Stomach smooth muscle (tissue), 2 donors: Measurements from ENCODE around the gene KANSL2.
"Not testable (repeated sequence)": the region's sequence is repeated elsewhere in the genome, so short reads cannot be mapped to it uniquely, and the experiment has no call there.

Experiments used
- H3K27ac ChIP-seq: one replicate; pipeline ENCODE4 v1.7.0; 2013; ENCODE audit warnings: mild to moderate bottlenecking, low read length, inconsistent platforms
- H3K27me3 ChIP-seq, 2 donors: one replicate each; pipeline ENCODE4 v1.7.0; 2013; ENCODE audit warnings: low read length in 2 of 2; ENCODE audit not compliant: insufficient read depth in 2 of 2, control insufficient read depth in 1 of 2
- H3K36me3 ChIP-seq, 2 donors: one replicate each; pipeline ENCODE4 v1.7.0; 2013; ENCODE audit warnings: low read length in 2 of 2; ENCODE audit not compliant: control insufficient read depth in 2 of 2, insufficient read depth in 2 of 2
- H3K4me1 ChIP-seq: one replicate; pipeline ENCODE4 v1.7.0; 2013; ENCODE audit warnings: low read length; ENCODE audit not compliant: control insufficient read depth, insufficient read depth
- H3K4me3 ChIP-seq, 2 donors: one replicate each; pipeline ENCODE4 v1.7.0; 2013; ENCODE audit warnings: low read length in 2 of 2
- H3K9ac ChIP-seq, 2 donors: one replicate each; pipeline ENCODE4 v1.7.0; 2013; ENCODE audit warnings: low read length in 2 of 2, mild to moderate bottlenecking in 1 of 2
- H3K9me3 ChIP-seq, 2 donors: one replicate each; pipeline ENCODE4 v1.7.0; 2013; ENCODE audit warnings: low read length in 2 of 2; ENCODE audit not compliant: control insufficient read depth in 2 of 2
- donor health status: healthy.
- donor health status: Pancreatic carcinoma.

Gene KANSL2

GRCh38 chr12:48643011-48643410, 39.0 kb downstream of the KANSL2 start:
- Histone ChIP-seq H3K27ac (no peak overlapping the region), H3K9ac (no peak overlapping the region), H3K36me3 (peaks cover 0 to 2% of the 10 kb centered on the region in 2 donors), H3K27me3 (no peaks in the 10 kb centered on the region), H3K4me1 (no peaks in the 10 kb centered on the region), H3K4me3 (no peak overlapping the region), H3K9me3 (no peaks in the 10 kb centered on the region)

DNA sequence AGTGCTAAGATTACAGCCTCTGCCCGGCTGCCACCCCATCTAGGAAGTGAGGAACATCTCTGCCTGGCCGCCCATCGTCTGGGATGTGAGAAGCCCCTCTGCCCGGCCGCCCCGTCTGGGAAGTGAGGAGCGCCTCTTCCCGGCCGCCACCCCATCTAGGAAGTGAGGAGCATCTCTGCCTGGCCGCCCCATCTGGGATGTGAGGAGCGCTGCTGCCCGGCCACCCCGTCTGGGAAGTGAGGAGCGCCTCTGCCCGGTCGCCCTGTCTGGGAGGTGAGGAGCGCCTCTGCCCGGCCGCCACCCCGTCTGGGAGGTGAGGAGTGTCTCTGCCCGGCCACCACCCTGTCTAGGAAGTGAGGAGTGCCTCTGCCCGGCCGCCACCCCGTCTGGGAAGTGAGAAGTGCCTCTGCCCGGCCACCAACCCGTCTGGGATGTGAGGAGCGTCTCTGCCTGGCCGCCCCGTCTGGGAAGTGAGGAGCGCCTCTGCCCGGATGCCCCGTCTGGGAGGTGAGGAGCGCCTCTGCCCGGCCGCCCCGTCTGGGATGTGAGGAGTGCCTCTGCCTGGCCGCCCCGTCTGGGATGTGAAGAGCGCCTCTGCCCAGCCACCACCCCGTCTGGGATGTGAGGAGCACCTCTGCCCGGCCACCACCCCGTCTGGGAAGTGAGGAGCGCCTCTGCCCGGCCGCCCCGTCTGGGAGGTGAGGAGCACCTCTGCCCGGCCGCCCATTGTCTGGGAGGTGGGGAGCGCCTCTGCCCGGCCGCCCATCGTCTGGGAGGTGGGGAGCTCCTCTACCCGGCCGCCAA, 40.1 kb downstream of the KANSL2 start:
- not testable (repeated sequence) for H3K4me3 ChIP-seq, H3K36me3 ChIP-seq, H3K9me3 ChIP-seq, H3K9ac ChIP-seq, H3K4me1 ChIP-seq, H3K27me3 ChIP-seq, H3K27ac ChIP-seq

DNA sequence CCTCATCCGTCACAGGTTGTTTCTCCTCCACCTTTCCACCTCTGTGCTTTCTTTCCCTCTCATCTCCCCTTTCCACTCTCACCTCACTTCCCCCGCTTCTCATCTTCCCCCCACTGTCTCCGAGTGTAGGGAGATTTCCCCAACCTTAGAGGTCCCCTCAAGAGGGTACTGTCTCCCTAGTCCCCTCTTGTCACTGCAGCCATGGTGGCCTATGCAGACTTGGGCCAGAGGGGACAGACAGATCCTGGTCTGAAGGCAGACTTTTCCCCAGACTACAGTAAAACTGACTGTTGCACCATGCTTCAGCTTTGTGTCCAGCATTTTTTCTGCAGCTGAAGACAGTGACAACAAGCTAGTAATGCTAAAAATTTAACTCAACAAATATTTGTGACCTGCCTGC, 41.2 kb downstream of the KANSL2 start:
- no peak overlapping the region for H3K4me3 ChIP-seq
- H3K27me3 ChIP-seq, result no peaks in the 10 kb centered on the region

GRCh38 chr12:48640428-48640827, 41.6 kb downstream of the KANSL2 start:
- Histone ChIP-seq H3K4me3 (no peak overlapping the region), H3K4me1 (no peaks in the 10 kb centered on the region), H3K27me3 (no peaks in the 10 kb centered on the region), H3K9ac (no peak overlapping the region), H3K27ac (no peak overlapping the region), H3K9me3 (no peaks in the 10 kb centered on the region), H3K36me3 (no peaks in the 10 kb centered on the region)

More for the DNA sequence above, 41.2 kb downstream of the KANSL2 start:
- Histone ChIP-seq H3K36me3 (no peaks in the 10 kb centered on the region), H3K27ac (no peak overlapping the region), H3K9ac (no peak overlapping the region), H3K9me3 (no peaks in the 10 kb centered on the region), H3K4me1 (no peaks in the 10 kb centered on the region)

GRCh38 chr12:48631071-48631470, 51.0 kb downstream of the KANSL2 start:
- Histone ChIP-seq H3K27ac (no peak overlapping the region), H3K27me3 (peaks cover 4 to 9% of the 10 kb centered on the region in 2 donors), H3K4me1 (no peaks in the 10 kb centered on the region), H3K4me3 (no peak overlapping the region), H3K36me3 (no peaks in the 10 kb centered on the region), H3K9me3 (no peaks in the 10 kb centered on the region), H3K9ac (no peak overlapping the region)

DNA sequence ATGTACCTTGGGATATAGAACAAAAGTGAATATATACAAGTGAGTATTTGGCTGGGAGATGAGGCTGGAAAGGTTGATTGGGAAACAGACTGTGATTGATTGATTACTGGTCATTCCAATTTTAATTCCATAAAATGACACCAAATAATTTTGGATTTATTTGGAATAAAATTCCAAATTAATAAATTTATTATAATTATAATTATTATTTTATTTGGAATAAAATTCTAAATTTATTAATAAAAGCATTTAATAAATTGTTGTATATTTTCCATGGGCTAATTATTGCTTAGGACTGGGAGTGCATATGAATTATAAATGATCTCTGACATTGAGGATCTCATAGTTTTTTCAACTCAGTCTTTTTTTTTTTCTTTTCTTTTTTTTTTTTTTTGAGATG, 51.7 kb downstream of the KANSL2 start:
- H3K4me1 ChIP-seq, result no peaks in the 10 kb centered on the region
- H3K9ac ChIP-seq, result no peak overlapping the region
- H3K36me3 ChIP-seq, result no peaks in the 10 kb centered on the region
- H3K9me3 ChIP-seq, result no peaks in the 10 kb centered on the region
- peaks cover 4 to 9% of the 10 kb centered on the region in 2 donors for H3K27me3 ChIP-seq
- no peak overlapping the region for H3K4me3 ChIP-seq
- H3K27ac ChIP-seq, result no peak overlapping the region

- H3K36me3 ChIP-seq, result no peaks in the 10 kb centered on the region
- no peak overlapping the region for H3K27ac ChIP-seq
- H3K27me3 ChIP-seq, result peaks cover 4 to 9% of the 10 kb centered on the region in 2 donors
- H3K9me3 ChIP-seq, result no peaks in the 10 kb centered on the region
- no peak overlapping the region for H3K4me3 ChIP-seq
- H3K9ac ChIP-seq, result no peak overlapping the region
- no peaks in the 10 kb centered on the region for H3K4me1 ChIP-seq
These were observed 52.5 kb downstream of the KANSL2 start for GRCh38 chr12:48629541-48629940.

DNA sequence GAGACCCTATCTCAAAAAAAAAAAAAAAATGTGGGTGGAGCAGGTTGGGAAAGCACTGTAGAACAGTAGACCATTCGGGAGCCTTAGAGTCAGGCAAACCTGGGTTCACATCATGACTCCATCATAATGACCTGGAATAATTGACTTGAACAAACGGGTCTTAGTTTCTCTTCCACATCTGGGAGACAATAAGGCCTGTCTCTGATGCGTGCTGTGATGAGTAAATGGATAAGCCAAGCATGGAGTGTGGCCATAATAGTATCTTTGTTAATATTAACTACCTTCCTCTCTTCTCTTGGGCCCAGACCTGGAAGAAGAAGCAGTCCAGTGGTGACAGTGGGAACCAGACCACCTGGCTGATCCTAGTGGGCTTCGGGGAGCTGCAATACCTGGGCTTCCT, 54.5 kb downstream of the KANSL2 start:
- Histone ChIP-seq H3K9me3 (no peaks in the 10 kb centered on the region), H3K36me3 (no peaks in the 10 kb centered on the region), H3K4me1 (no peaks in the 10 kb centered on the region), H3K27ac (no peak overlapping the region), H3K27me3 (peaks cover 4 to 9% of the 10 kb centered on the region in 2 donors), H3K4me3 (no peak overlapping the region), H3K9ac (no peak overlapping the region)

- not testable (repeated sequence) for H3K36me3 ChIP-seq, H3K9ac ChIP-seq
These were observed 59.0 kb downstream of the KANSL2 start for GRCh38 chr12:48622997-48623396.

GRCh38 chr12:48618541-48618940, 63.5 kb downstream of the KANSL2 start:
- H3K27ac ChIP-seq, result no peak overlapping the region
- H3K9ac ChIP-seq, result no peak overlapping the region
- no peaks in the 10 kb centered on the region for H3K9me3 ChIP-seq
- H3K27me3 ChIP-seq, result peaks cover 2 to 6% of the 10 kb centered on the region in 2 donors
- no peaks in the 10 kb centered on the region for H3K4me1 ChIP-seq
- no peaks in the 10 kb centered on the region for H3K36me3 ChIP-seq
- H3K4me3 ChIP-seq, result no peak overlapping the region

More at GRCh38 chr12:48622997-48623396, 59.0 kb downstream of the KANSL2 start:
- H3K4me3 ChIP-seq, H3K27me3 ChIP-seq, H3K4me1 ChIP-seq, H3K9me3 ChIP-seq, H3K27ac ChIP-seq: not testable (repeated sequence)

- H3K4me1 ChIP-seq, result no peaks in the 10 kb centered on the region
- peaks cover 2 to 6% of the 10 kb centered on the region in 2 donors for H3K27me3 ChIP-seq
- H3K9me3 ChIP-seq, result no peaks in the 10 kb centered on the region
- H3K36me3 ChIP-seq, result no peaks in the 10 kb centered on the region
- no peak overlapping the region for H3K9ac ChIP-seq
- no peak overlapping the region for H3K27ac ChIP-seq
- H3K4me3 ChIP-seq, result no peak overlapping the region
These were observed 66.4 kb downstream of the KANSL2 start for GRCh38 chr12:48615681-48616080.
